PFSK-1 (cell line): ENCODE data around the gene RPL19.

ENCODE experiments used
- POLR2AphosphoS5 ChIP-seq: IDR thresholded peaks from 2 replicates; pipeline ENCODE4 v1.6.1; 2012; ENCODE audit warnings: low read depth, mild to moderate bottlenecking, control low read depth, low read length, moderate library complexity
- REST ChIP-seq, 2 experiments: IDR thresholded peaks; 2 replicates each; pipeline versions ENCODE4 v1.6.1 to v1.8.0; 2011 to 2012; ENCODE audit warnings: low read depth in 2 of 2, low read length in 2 of 2, control low read depth in 1 of 2, inconsistent platforms in 1 of 2, mild to moderate bottlenecking in 1 of 2, moderate library complexity in 1 of 2; ENCODE audit not compliant: insufficient read depth in 1 of 2
- TAF1 ChIP-seq: IDR thresholded peaks from 2 replicates; pipeline ENCODE4 v1.6.1; 2012; ENCODE audit warnings: low read length, control low read depth, borderline replicate concordance; ENCODE audit not compliant: insufficient read depth

- peak; percentile 91 for TF ChIP-seq TAF1
- peak; percentile 85 for TF ChIP-seq POLR2AphosphoS5
- TF ChIP-seq REST (IDR thresholded peaks at IDR 0.05; ENCODE audit: insufficient read depth in 1 of 2, low read depth in 2 of 2, low read length in 2 of 2): no peak
Measured at GRCh38 chr17:39197380-39198185, 2.5 kb upstream of the RPL19 start, which contains the start of gene CACNB1.
